PC-3 (cell line): Measurements from ENCODE around the gene COL5A2. TPM values are rescaled to one million over a fixed set of nuclear protein-coding genes. Genes with fewer than 3 reads are reported as not detected.

Experiments used
- ATAC-seq: fragments of 200-7000 bp; cut with Tn5 transposase; 2 replicates; pipeline ENCODE4 v1.9.1; 2020; ENCODE audit warnings: mild to moderate bottlenecking, moderate library complexity
- BruUV-seq: library from RNA; stranded (reverse); fragments of 400-500 nt; replicated peaks from 2 replicates; lab custom pipeline; 2021; lab: Mats Ljungman, UMichigan
- CTCF ChIA-PET: fragments of 300-600 bp; sonication (Branson Sonifier 250); formaldehyde crosslinking; loops from one replicate; lab custom pipeline; 2022; ENCODE audit warnings: antibody characterized with exemption; lab: Charles Lee
- POLR2A ChIA-PET: fragments of 300-600 bp; sonication (Branson Sonifier 250); formaldehyde crosslinking; loops from one replicate; lab custom pipeline; 2022; ENCODE audit warnings: antibody characterized with exemption; ENCODE audit not compliant: unreplicated experiment; lab: Charles Lee
- DNase-seq: peaks from one replicate; pipeline ENCODE4 v3.0.0-alpha.2; 2015
- H2AFZ ChIP-seq: fragments of 300-600 bp; sonication (generic); 2 replicates; pipeline ENCODE4 v1.6.0; 2016; ENCODE audit warnings: antibody characterized with exemption, low read length
- H3F3A ChIP-seq: fragments of 300-600 bp; sonication (generic); one replicate; pipeline ENCODE4 v1.6.0; 2017; ENCODE audit warnings: antibody characterized with exemption, low read length, control low read depth, mild to moderate bottlenecking; ENCODE audit not compliant: unreplicated experiment
- H3K27ac ChIP-seq: fragments of 300-600 bp; sonication (generic); 2 replicates; pipeline ENCODE4 v1.5.1; 2016; ENCODE audit warnings: mild to moderate bottlenecking, low read length
- H3K27me3 ChIP-seq: fragments of 300-600 bp; sonication (generic); 2 replicates; pipeline ENCODE4 v1.6.1; 2016; ENCODE audit warnings: low read length, mixed read lengths
- H3K36me3 ChIP-seq: fragments of 300-600 bp; sonication (generic); 2 replicates; pipeline ENCODE4 v1.6.1; 2016; ENCODE audit warnings: low read depth, mixed run types, low read length, mixed read lengths
- H3K4me1 ChIP-seq: fragments of 300-600 bp; sonication (generic); 2 replicates; pipeline ENCODE4 v1.5.1; 2016; ENCODE audit warnings: low read length; ENCODE audit not compliant: insufficient read depth
- H3K4me2 ChIP-seq: fragments of 300-600 bp; sonication (generic); 2 replicates; pipeline ENCODE4 v1.6.0; 2016; ENCODE audit warnings: low read length
- H3K4me3 ChIP-seq: fragments of 300-600 bp; sonication (generic); 2 replicates; pipeline ENCODE4 v1.5.1; 2016; ENCODE audit warnings: mild to moderate bottlenecking, low read length, mixed read lengths
- H3K79me2 ChIP-seq: fragments of 300-600 bp; sonication (generic); 2 replicates; pipeline ENCODE4 v1.6.1; 2017; ENCODE audit warnings: low read length, mixed read lengths
- H3K9ac ChIP-seq: fragments of 300-600 bp; sonication (generic); 2 replicates; pipeline ENCODE4 v1.6.0; 2016; ENCODE audit warnings: mild to moderate bottlenecking, low read length
- H3K9me2 ChIP-seq: fragments of 300-600 bp; sonication (generic); replicated peaks from 2 replicates; pipeline ENCODE4 v1.6.1; 2016; ENCODE audit warnings: mixed run types, low read length, mixed read lengths
- H3K9me3 ChIP-seq: fragments of 300-600 bp; sonication (generic); 2 replicates; pipeline ENCODE4 v1.6.1; 2016; ENCODE audit warnings: low read length, mixed read lengths
- H4K20me1 ChIP-seq: fragments of 300-600 bp; sonication (generic); 2 replicates; pipeline ENCODE4 v1.6.1; 2016; ENCODE audit warnings: low read length, mixed read lengths
- EZH2 ChIP-seq: fragments of 300-600 bp; sonication (generic); IDR thresholded peaks from one replicate; pipeline ENCODE4 v1.6.1; 2017; ENCODE audit warnings: antibody characterized with exemption, mild to moderate bottlenecking, low read length; ENCODE audit not compliant: unreplicated experiment
- EZH2phosphoT487 ChIP-seq: fragments of 300-600 bp; sonication (generic); IDR thresholded peaks from 2 replicates; pipeline ENCODE4 v1.6.1; 2018; ENCODE audit warnings: mild to moderate bottlenecking, antibody characterized with exemption, low read length, borderline replicate concordance
- intact Hi-C: fragments of 100-400 bp; cut with micrococcal nuclease; formaldehyde crosslinking; loops from 2 replicates; pipeline ENCODE4 v1.9.0; 2023
- total RNA-seq: library from RNA; depleted of rRNA; stranded (reverse); fragments of >200 nt; gene quantifications from 2 replicates; pipeline ENCODE4 v1.2.3, GENCODE V29; 2014
- TF ChIP-seq, protein P1 (sequence below): fragments of 300-600 bp; sonication (generic); conservative IDR thresholded peaks from 2 replicates; pipeline ENCODE4 v1.5.1; 2017; ENCODE audit warnings: antibody characterized with exemption, low read depth, mild to moderate bottlenecking, low read length

Gene COL5A2
- total RNA-seq, 1 experiment from 2014 or later: 56.2 TPM

DNA sequence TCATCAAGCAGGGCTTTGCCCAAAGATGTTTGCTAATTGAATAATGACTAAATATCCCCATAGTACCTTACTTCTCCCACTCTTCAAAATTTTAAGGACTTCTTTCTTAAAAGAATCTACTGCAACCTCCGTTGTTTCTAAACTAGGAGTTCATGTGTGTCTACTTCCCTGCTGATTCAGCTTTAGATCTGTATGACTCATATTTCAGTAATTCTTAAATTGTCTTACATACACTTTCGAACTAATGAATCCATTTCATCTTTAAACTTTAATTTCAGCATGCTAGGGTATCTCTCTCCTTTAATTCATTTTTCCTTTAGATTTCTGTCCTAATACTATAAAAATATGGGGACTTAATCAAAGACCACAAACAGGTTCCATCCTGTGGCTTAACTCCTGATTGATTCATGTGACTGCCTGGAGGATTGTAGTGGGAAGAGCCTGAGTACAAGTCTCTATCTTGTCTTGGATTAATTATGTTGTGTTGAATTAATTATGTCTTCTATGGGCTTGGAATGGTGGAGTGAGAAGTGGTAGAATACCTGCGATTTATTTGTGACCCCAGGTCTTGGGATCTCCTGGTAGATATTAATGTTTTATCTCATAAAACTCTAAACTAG lies 24.9 kb upstream of the COL5A2 start:
- ChIA-PET CTCF (no interaction called here), POLR2A (interaction anchor here (0.6 kb wide), 2 partner anchors 14 to 16 kb away, joined by 4 read pairs; no protein-coding TSS in a partner anchor)
- Histone ChIP-seq H3K4me2 (peak overlapping the region; percentile 65), H3K27me3 (no peaks in the 10 kb centered on the region), H3K9ac (no peak overlapping the region), H3K4me1 (peaks cover 42% of the 10 kb centered on the region), H3K9me3 (no peaks in the 10 kb centered on the region), H3K27ac (peak overlapping the region; percentile 35), H3K36me3 (peaks cover 9% of the 10 kb centered on the region; the same call in 1 of the 2 replicates), H3K79me2 (peaks cover 22% of the 10 kb centered on the region), H3K9me2 (no peaks in the 10 kb centered on the region), H2AFZ (peak overlapping the region; percentile 19; the same call in 1 of the 2 replicates), H3F3A (no peaks in the 10 kb centered on the region), H4K20me1 (no peaks in the 10 kb centered on the region), H3K4me3 (0 out of 2 replicates have a peak overlapping the region, but pooled peaks have one; percentile 18)
- no TSS peak for BruUV-seq
- ATAC-seq (peak; percentile 62), DNase-seq (peak; percentile 49)
- intact Hi-C loops: no loop called here
- TF ChIP-seq EZH2 (no peak), EZH2phosphoT487 (no peak)
- TF ChIP-seq, protein P1, sequence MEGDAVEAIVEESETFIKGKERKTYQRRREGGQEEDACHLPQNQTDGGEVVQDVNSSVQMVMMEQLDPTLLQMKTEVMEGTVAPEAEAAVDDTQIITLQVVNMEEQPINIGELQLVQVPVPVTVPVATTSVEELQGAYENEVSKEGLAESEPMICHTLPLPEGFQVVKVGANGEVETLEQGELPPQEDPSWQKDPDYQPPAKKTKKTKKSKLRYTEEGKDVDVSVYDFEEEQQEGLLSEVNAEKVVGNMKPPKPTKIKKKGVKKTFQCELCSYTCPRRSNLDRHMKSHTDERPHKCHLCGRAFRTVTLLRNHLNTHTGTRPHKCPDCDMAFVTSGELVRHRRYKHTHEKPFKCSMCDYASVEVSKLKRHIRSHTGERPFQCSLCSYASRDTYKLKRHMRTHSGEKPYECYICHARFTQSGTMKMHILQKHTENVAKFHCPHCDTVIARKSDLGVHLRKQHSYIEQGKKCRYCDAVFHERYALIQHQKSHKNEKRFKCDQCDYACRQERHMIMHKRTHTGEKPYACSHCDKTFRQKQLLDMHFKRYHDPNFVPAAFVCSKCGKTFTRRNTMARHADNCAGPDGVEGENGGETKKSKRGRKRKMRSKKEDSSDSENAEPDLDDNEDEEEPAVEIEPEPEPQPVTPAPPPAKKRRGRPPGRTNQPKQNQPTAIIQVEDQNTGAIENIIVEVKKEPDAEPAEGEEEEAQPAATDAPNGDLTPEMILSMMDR: no peak

DNA sequence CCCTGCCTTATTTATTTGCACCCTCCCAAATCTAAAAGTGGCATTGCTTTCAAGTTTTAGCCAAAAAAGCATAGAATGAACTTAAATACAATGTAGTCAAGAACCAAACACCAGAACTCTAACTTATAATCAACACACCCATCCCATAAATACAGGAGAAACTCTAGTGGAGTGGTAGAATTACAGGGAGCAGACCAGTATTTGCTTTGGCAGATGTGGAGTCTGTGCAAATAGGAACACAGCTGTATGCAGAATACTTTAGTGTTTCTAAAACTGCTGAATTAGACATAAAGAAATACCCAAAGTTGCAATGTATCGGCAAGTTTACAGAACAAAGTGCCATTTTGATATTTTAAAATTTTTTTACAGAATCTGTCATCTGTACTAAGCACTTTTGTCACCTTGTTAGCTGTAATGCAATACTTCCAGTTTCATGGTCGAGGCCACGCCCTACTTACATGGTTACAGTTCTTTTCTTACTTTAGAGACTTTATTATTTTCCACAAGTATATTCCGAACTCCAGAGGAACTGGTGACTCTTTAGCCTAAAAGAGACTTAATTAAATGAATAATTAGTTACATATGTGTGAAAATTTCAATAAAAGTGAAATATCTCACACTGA lies 23.7 kb upstream of the COL5A2 start:
- ATAC-seq (peak; percentile 63), DNase-seq (no peak)
- Histone ChIP-seq H3K4me3 (no peak overlapping the region), H3K27me3 (no peaks in the 10 kb centered on the region), H3K9ac (no peak overlapping the region), H3K9me2 (no peaks in the 10 kb centered on the region), H4K20me1 (no peaks in the 10 kb centered on the region), H3K79me2 (peaks cover 11% of the 10 kb centered on the region; the same call in 1 of the 2 replicates), H3F3A (no peaks in the 10 kb centered on the region), H3K4me1 (peaks cover 30% of the 10 kb centered on the region), H3K4me2 (0 out of 2 replicates have a peak overlapping the region, but pooled peaks have one; percentile 1), H3K36me3 (peaks cover 4% of the 10 kb centered on the region; the same call in 1 of the 2 replicates), H3K9me3 (no peaks in the 10 kb centered on the region), H2AFZ (no peak overlapping the region), H3K27ac (no peak overlapping the region)
- ChIA-PET CTCF (no interaction called here), POLR2A (no interaction called here)
- BruUV-seq: no TSS peak
- intact Hi-C loops: no loop called here
- TF ChIP-seq, protein P1: no peak
- no peak for TF ChIP-seq EZH2
- TF ChIP-seq EZH2phosphoT487: no peak
